ENCODE results near the gene MAST1.

DNA sequence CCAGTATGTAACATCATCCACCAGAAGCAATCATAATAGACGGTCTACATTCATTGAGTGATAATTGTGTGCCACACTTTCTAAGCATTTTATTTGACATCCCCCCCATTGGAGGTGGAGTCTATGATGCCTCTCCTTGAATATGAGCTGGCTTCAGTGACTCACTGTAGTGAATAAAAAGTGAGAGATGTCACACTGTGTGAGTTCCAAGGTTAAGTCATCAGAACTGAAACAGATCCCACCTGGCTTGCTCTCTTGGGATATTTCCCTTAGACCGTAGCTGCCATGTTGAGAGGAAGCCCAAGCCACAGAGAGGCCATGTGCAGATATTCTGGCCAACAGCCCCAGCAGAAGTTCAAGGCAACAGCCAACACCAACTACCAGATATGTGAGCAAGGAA, 16.6 kb upstream of the MAST1 start:
- no peak for TF ChIP-seq POLR2A (IDR thresholded peaks at IDR 0.05)
- TF ChIP-seq, protein P1, sequence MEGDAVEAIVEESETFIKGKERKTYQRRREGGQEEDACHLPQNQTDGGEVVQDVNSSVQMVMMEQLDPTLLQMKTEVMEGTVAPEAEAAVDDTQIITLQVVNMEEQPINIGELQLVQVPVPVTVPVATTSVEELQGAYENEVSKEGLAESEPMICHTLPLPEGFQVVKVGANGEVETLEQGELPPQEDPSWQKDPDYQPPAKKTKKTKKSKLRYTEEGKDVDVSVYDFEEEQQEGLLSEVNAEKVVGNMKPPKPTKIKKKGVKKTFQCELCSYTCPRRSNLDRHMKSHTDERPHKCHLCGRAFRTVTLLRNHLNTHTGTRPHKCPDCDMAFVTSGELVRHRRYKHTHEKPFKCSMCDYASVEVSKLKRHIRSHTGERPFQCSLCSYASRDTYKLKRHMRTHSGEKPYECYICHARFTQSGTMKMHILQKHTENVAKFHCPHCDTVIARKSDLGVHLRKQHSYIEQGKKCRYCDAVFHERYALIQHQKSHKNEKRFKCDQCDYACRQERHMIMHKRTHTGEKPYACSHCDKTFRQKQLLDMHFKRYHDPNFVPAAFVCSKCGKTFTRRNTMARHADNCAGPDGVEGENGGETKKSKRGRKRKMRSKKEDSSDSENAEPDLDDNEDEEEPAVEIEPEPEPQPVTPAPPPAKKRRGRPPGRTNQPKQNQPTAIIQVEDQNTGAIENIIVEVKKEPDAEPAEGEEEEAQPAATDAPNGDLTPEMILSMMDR (IDR thresholded peaks at IDR 0.05): no peak

All from adrenal gland (tissue), 5 donors.